RWPE1 (cell line): ENCODE measurements around the gene PLXDC2.
A peak's percentile ranks its signal among the peaks of the same experiment; 100 is the strongest.

ENCODE experiments used
- CTCF ChIA-PET: fragments of 350-600 bp; sonication (Branson Sonifier 250); formaldehyde crosslinking; extraction: SDS; loops from one replicate; lab custom pipeline; 2021; lab: Yijun Ruan, JAX
- POLR2A ChIA-PET: fragments of 400-600 bp; formaldehyde crosslinking; extraction: SDS; loops from one replicate; lab custom pipeline; 2020; ENCODE audit warnings: antibody characterized with exemption; ENCODE audit not compliant: low non-redundant PET; lab: Yijun Ruan, JAX
- DNase-seq: peaks from one replicate; pipeline ENCODE4 v3.0.0; 2012; ENCODE audit warnings: low spot score
- H3K27ac ChIP-seq: fragments of 450-650 bp; 2 replicates; pipeline ENCODE4 v1.5.1; 2017
- CTCF ChIP-seq: fragments of 450-650 bp; conservative IDR thresholded peaks from 2 replicates; pipeline ENCODE4 v1.5.1; 2017; ENCODE audit warnings: low read depth, mild to moderate bottlenecking

PLXDC2 gene

GRCh38 chr10:19833170-19833824, 17.1 kb downstream of the PLXDC2 start:
- ChIA-PET CTCF (no interaction called here), POLR2A (no interaction called here)
- peak; percentile 90 for DNase-seq
- H3K27ac ChIP-seq, result peak overlapping the region; percentile 76
- TF ChIP-seq CTCF, result no peak

- no peak overlapping the region for H3K27ac ChIP-seq
- no peak for TF ChIP-seq CTCF
- no peak for DNase-seq
- ChIA-PET POLR2A (no interaction called here), CTCF (no interaction called here)
Observed at GRCh38 chr10:19835952-19836351, 19.7 kb downstream of the PLXDC2 start.

GRCh38 chr10:19839090-19839489, 22.9 kb downstream of the PLXDC2 start:
- ChIA-PET POLR2A (no interaction called here), CTCF (interaction anchor here (0.6 kb wide), 1 partner anchor 20 kb away, joined by 4 read pairs; no protein-coding TSS in a partner anchor)
- no peak for DNase-seq
- TF ChIP-seq CTCF, result no peak
- no peak overlapping the region for H3K27ac ChIP-seq

GRCh38 chr10:19839552-19839951, 23.3 kb downstream of the PLXDC2 start:
- ChIA-PET POLR2A (no interaction called here), CTCF (interaction anchor here (0.6 kb wide), 1 partner anchor 21 kb away, joined by 4 read pairs; no protein-coding TSS in a partner anchor)
- DNase-seq, result no peak
- H3K27ac ChIP-seq, result no peak overlapping the region
- no peak for TF ChIP-seq CTCF

GRCh38 chr10:19840776-19841175, 24.5 kb downstream of the PLXDC2 start:
- TF ChIP-seq CTCF, result no peak
- DNase-seq, result no peak
- no peak overlapping the region for H3K27ac ChIP-seq
- ChIA-PET CTCF (no interaction called here), POLR2A (no interaction called here)

GRCh38 chr10:19843487-19843886, 27.3 kb downstream of the PLXDC2 start:
- CTCF ChIA-PET, result interaction anchor here (0.7 kb wide), 2 partner anchors 477 to 941 kb away, joined by 3 to 4 read pairs; no protein-coding TSS in a partner anchor
- no peak overlapping the region for H3K27ac ChIP-seq
- no peak for TF ChIP-seq CTCF
- POLR2A ChIA-PET, result no interaction called here
- DNase-seq, result no peak
